ENCODE results near the gene BCKDHB. TPM values are rescaled to one million over a fixed set of nuclear protein-coding genes. Genes with fewer than 3 reads are reported as not detected.
A peak's percentile ranks its signal among the peaks of the same experiment; 100 is the strongest.

The BCKDHB gene
- polyA plus RNA-seq, 2 of the 4 experiments (the other 2 are of a cell fraction): 7.7 to 15.0 TPM

DNA sequence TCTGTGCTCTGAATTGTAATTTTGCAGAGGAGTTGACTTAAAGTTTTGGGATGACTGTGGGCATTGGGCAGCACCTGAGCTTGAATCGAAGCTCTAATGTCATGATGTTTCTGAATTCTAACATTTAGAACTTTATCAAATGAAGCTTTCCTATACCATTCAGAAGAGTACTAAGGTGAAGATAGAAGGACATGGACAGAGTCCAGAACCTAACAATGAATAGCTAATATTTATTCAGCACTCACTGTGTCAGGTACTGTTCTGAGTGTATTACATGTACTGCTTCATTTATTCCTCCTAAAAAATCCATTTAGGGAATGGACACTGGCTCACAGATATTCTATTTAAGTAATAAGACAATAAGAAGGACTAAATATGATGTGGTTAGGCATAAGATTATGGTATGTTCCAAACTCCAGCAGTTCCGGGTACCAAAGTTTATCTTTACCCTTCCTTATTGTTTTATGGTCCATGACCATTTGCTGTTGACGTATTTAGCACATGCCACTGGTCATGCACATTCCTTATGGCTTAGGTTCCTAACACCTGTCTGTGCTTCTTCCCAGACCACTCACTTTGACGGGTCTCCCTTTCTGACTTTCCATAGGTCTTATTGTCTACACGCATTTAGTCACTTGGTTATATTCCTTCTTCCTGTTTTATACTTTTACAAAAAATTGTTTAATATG is 20.3 kb downstream of the BCKDHB start:
- CTCF ChIA-PET: no interaction called here
- 87% methylated on average over 5 of the region's 5 CpGs for WGBS (ENCODE audit: missing lambda C conversion rate)
- no peak for FAIRE-seq

DNA sequence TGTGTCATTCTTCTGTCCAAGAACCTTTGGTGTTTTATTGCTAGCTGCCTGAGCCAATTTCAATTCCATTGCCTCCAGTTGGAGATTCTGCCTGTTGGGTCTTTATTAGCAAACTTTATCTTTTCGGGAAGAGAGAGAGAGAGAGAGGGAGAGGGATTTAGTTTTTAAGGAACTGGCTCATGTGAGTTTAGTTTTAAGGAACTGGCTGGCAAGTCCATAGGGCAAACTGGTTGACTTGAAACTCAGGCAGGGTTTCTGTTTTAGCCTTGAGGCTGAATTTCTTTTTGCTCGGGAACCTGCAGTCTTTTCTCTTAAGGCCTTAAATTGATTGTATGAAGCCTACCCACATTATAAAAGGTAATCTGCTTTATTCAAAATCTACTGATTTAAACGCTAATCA is 23.0 kb downstream of the BCKDHB start:
- Histone ChIP-seq H3K9me3 (no peaks in the 10 kb centered on the region), H3K27ac (no peak overlapping the region), H3K4me2 (no peak overlapping the region), H3K4me1 (peaks cover 11% of the 10 kb centered on the region; the same call in 1 of the 3 replicates), H3K4me3 (no peak overlapping the region)
- ChIA-PET CTCF (no interaction called here), POLR2A (no interaction called here)
- ATAC-seq (no peak), FAIRE-seq (no peak), DNase-seq (ENCODE audit: low read depth in 1 of 2, low spot score in 1 of 2) (no peak)
- TF ChIP-seq CEBPB (IDR thresholded peaks at IDR 0.05) (no peak), EP300 (IDR thresholded peaks at IDR 0.05) (no peak), ZSCAN20 (CRISPR knock-in tag; IDR thresholded peaks at IDR 0.05) (no peak), FOXS1 (CRISPR knock-in tag; IDR thresholded peaks at IDR 0.05) (no peak), RAD21 (conservative IDR thresholded peaks at IDR 0.05 in 1 of 2, IDR thresholded peaks at IDR 0.05 in 1 of 2) (no peak), ZNF302 (CRISPR knock-in tag; IDR thresholded peaks at IDR 0.05) (no peak), SREBF2 (IDR thresholded peaks at IDR 0.05) (no peak), RCOR1 (IDR thresholded peaks at IDR 0.05; ENCODE audit: low read depth, low read length) (no peak), TP53 (CRISPR knock-in tag; IDR thresholded peaks at IDR 0.05) (no peak), POLR2AphosphoS2 (conservative IDR thresholded peaks at IDR 0.05; ENCODE audit: low read length) (no peak), RFX5 (IDR thresholded peaks at IDR 0.05) (no peak), SMC3 (IDR thresholded peaks at IDR 0.05) (no peak), EHMT2 (IDR thresholded peaks at IDR 0.05; ENCODE audit: low read depth) (no peak), KDM1A (IDR thresholded peaks at IDR 0.05; ENCODE audit: low read depth) (no peak)
- TF ChIP-seq, protein P1, sequence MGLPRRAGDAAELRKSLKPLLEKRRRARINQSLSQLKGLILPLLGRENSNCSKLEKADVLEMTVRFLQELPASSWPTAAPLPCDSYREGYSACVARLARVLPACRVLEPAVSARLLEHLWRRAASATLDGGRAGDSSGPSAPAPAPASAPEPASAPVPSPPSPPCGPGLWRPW (IDR thresholded peaks at IDR 0.05): no peak
- WGBS (ENCODE audit: missing lambda C conversion rate): 86% methylated on average over 3 of the region's 3 CpGs

More for the DNA sequence above, 20.3 kb downstream of the BCKDHB start:
- no peak for TF ChIP-seq SREBF2 (IDR thresholded peaks at IDR 0.05)
- DNase-seq (ENCODE audit: low read depth in 1 of 2, low spot score in 1 of 2): no peak
- Histone ChIP-seq H3K4me1 (peaks cover 11% of the 10 kb centered on the region; the same call in 1 of the 3 replicates), H3K9me3 (no peaks in the 10 kb centered on the region), H3K4me3 (no peak overlapping the region), H3K27ac (no peak overlapping the region), H3K4me2 (no peak overlapping the region)
- POLR2A ChIA-PET: no interaction called here
- no peak for ATAC-seq

DNA sequence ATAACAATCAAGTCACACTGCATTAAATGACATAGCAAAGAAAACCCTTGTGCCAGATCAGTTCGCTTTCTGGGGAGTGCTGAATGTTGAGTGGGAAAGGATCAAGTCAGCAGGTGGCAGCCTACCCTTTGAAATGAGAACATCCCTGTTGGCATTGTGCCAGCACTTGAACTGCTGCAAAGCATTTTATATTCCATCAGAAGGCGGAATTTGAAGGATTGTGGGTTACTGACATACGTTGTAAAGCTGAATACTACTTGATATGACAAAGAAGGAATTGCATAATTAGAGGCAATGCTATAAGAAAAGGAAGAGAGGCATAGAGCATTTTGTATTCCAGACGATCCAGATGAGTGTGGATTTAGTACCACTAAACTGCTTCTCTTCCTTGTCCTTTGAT is 26.5 kb downstream of the BCKDHB start:
- H3K4me1 ChIP-seq: peaks cover 10% of the 10 kb centered on the region; the same call in 1 of the 3 replicates
- POLR2A ChIA-PET: no interaction called here
- CTCF ChIA-PET: interaction anchor here (0.8 to 1.1 kb wide), 4 partner anchors 10 to 81 kb away, joined by 3 to 4 read pairs (median 4); no protein-coding TSS in a partner anchor
- H3K27ac ChIP-seq: no peak overlapping the region
- no peaks in the 10 kb centered on the region for H3K9me3 ChIP-seq
- ATAC-seq: 0 out of 6 replicates have a peak, but pooled peaks of 1 of the 2 experiments have one; percentile 38
- H3K4me3 ChIP-seq: no peak overlapping the region
- WGBS (ENCODE audit: missing lambda C conversion rate): 72% methylated on average over 4 of the region's 4 CpGs
- peak; percentile 3 to 51 for DNase-seq (ENCODE audit: low read depth in 1 of 2, low spot score in 1 of 2)
- no peak for FAIRE-seq
- TF ChIP-seq CBX8 (IDR thresholded peaks at IDR 0.05) (no peak), RAD21 (conservative IDR thresholded peaks at IDR 0.05 in 1 of 2, IDR thresholded peaks at IDR 0.05 in 1 of 2) (peak; percentile 50 to 57), SMC3 (IDR thresholded peaks at IDR 0.05) (peak; percentile 36; the same call in 1 of the 3 replicates)
- TF ChIP-seq, protein P2, sequence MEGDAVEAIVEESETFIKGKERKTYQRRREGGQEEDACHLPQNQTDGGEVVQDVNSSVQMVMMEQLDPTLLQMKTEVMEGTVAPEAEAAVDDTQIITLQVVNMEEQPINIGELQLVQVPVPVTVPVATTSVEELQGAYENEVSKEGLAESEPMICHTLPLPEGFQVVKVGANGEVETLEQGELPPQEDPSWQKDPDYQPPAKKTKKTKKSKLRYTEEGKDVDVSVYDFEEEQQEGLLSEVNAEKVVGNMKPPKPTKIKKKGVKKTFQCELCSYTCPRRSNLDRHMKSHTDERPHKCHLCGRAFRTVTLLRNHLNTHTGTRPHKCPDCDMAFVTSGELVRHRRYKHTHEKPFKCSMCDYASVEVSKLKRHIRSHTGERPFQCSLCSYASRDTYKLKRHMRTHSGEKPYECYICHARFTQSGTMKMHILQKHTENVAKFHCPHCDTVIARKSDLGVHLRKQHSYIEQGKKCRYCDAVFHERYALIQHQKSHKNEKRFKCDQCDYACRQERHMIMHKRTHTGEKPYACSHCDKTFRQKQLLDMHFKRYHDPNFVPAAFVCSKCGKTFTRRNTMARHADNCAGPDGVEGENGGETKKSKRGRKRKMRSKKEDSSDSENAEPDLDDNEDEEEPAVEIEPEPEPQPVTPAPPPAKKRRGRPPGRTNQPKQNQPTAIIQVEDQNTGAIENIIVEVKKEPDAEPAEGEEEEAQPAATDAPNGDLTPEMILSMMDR (IDR thresholded peaks at IDR 0.05): peak; percentile 40
- H3K4me2 ChIP-seq: no peak overlapping the region

DNA sequence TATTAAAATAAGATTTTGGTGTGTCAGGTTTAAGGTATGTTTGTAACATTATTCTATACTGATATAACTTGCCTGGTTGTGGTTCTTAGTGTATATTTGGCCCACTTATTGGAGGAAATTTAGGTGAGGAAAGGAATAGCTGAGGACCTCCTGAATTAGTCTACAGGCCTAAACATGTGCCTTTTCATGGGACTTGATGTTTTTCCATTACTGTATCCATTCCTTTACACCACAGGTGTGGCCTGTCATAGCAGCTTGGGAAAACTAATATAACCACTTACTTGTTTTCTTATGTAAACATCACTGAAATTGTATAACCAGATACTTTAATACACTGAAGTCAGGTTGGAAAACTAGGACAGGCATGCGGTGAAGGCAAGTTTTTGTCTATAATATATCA is 27.6 kb downstream of the BCKDHB start:
- Histone ChIP-seq H3K9me3 (no peaks in the 10 kb centered on the region), H3K27ac (no peak overlapping the region), H3K4me3 (no peak overlapping the region), H3K4me2 (no peak overlapping the region), H3K4me1 (no peaks in the 10 kb centered on the region)
- FAIRE-seq (no peak), DNase-seq (ENCODE audit: low read depth in 1 of 2, low spot score in 1 of 2) (no peak), ATAC-seq (no peak)
- POLR2A ChIA-PET: no interaction called here
- CTCF ChIA-PET: no interaction called here
- 100% methylated on average over 1 of the region's 1 CpG for whole genome bisulfite sequencing (ENCODE audit: missing lambda C conversion rate)
- TF ChIP-seq CBX8 (IDR thresholded peaks at IDR 0.05): no peak
- TF ChIP-seq, protein P3, sequence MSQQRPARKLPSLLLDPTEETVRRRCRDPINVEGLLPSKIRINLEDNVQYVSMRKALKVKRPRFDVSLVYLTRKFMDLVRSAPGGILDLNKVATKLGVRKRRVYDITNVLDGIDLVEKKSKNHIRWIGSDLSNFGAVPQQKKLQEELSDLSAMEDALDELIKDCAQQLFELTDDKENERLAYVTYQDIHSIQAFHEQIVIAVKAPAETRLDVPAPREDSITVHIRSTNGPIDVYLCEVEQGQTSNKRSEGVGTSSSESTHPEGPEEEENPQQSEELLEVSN (IDR thresholded peaks at IDR 0.05; ENCODE audit: borderline replicate concordance, low read depth): no peak
- TF ChIP-seq CEBPB (IDR thresholded peaks at IDR 0.05): no peak
- no peak for TF ChIP-seq KDM5A (IDR thresholded peaks at IDR 0.05)
- no peak for TF ChIP-seq ZFP36 (IDR thresholded peaks at IDR 0.05; ENCODE audit: borderline replicate concordance, partially characterized antibody)
- no peak for TF ChIP-seq TP53 (CRISPR knock-in tag; IDR thresholded peaks at IDR 0.05)
- no peak for TF ChIP-seq ATOH8 (CRISPR knock-in tag; IDR thresholded peaks at IDR 0.05; ENCODE audit: low read depth)
- TF ChIP-seq HOXA7 (CRISPR knock-in tag; IDR thresholded peaks at IDR 0.05): no peak
- TF ChIP-seq PHF8 (IDR thresholded peaks at IDR 0.05; ENCODE audit: borderline replicate concordance, low read depth): no peak
- TF ChIP-seq JUNB (IDR thresholded peaks at IDR 0.05): no peak

All from A549 (cell line).